Caco-2 (cell line): ENCODE data around the gene CABP2. TPM values are rescaled to one million over a fixed set of nuclear protein-coding genes. Genes with fewer than 3 reads are reported as not detected.

Experiments used
- BruUV-seq: library from RNA; stranded (reverse); fragments of 400-500 nt; replicated peaks from 2 replicates; lab custom pipeline; 2021; lab: Mats Ljungman, UMichigan
- CTCF ChIA-PET: fragments of 300-600 bp; sonication (Branson Sonifier 250); formaldehyde crosslinking; loops from one replicate; lab custom pipeline; 2022; ENCODE audit warnings: antibody characterized with exemption; lab: Charles Lee
- POLR2A ChIA-PET: fragments of 300-600 bp; sonication (Branson Sonifier 250); formaldehyde crosslinking; loops from one replicate; lab custom pipeline; 2022; ENCODE audit warnings: antibody characterized with exemption; lab: Charles Lee
- DNase-seq, 2 experiments: peaks; one replicate each; pipeline versions ENCODE4 v3.0.0 to v3.0.0-alpha.2; 2020 to 2022
- H3K27me3 ChIP-seq: replicated peaks from 2 replicates; pipeline ENCODE4 v1.6.0; 2011; ENCODE audit warnings: low read length; ENCODE audit not compliant: control insufficient read depth, insufficient read depth
- H3K36me3 ChIP-seq: 2 replicates; pipeline ENCODE4 v1.5.1; 2011; ENCODE audit warnings: low read length; ENCODE audit not compliant: control insufficient read depth, insufficient read depth
- H3K4me1 ChIP-seq: fragments of 250-450 bp; sonication (Bioruptor Pico); 2 replicates; pipeline ENCODE4 v1.5.1; 2020; ENCODE audit warnings: mild to moderate bottlenecking
- H3K4me3 ChIP-seq: 2 replicates; pipeline ENCODE4 v1.5.1; 2011; ENCODE audit warnings: low read depth, mild to moderate bottlenecking, control low read depth, low read length
- H3K9me3 ChIP-seq: fragments of 250-450 bp; sonication (Bioruptor Pico); 2 replicates; pipeline ENCODE4 v1.5.1; 2020; ENCODE audit warnings: mild to moderate bottlenecking, moderate library complexity
- H3K27ac Mint-ChIP-seq: one replicate; pipeline ENCODE4 v1.8.0; 2022; ENCODE audit warnings: mixed read lengths; ENCODE audit not compliant: unreplicated experiment
- H3K27me3 Mint-ChIP-seq: one replicate; pipeline ENCODE4 v1.8.0; 2022; ENCODE audit warnings: mixed read lengths; ENCODE audit not compliant: insufficient read depth, unreplicated experiment
- H3K36me3 Mint-ChIP-seq: one replicate; pipeline ENCODE4 v1.8.0; 2022; ENCODE audit warnings: mild to moderate bottlenecking, mixed read lengths; ENCODE audit not compliant: insufficient read depth, unreplicated experiment
- H3K4me1 Mint-ChIP-seq: one replicate; pipeline ENCODE4 v1.8.0; 2022; ENCODE audit warnings: low read depth, mixed read lengths; ENCODE audit not compliant: unreplicated experiment
- H3K4me3 Mint-ChIP-seq: one replicate; pipeline ENCODE4 v1.8.0; 2022; ENCODE audit warnings: mild to moderate bottlenecking, moderate library complexity, mixed read lengths; ENCODE audit not compliant: unreplicated experiment
- H3K9me3 Mint-ChIP-seq: one replicate; pipeline ENCODE4 v1.8.0; 2022; ENCODE audit warnings: mixed read lengths; ENCODE audit not compliant: unreplicated experiment
- intact Hi-C: fragments of 100-400 bp; cut with micrococcal nuclease; formaldehyde crosslinking; loops from one replicate; pipeline ENCODE4 v1.10.0; 2022; ENCODE audit not compliant: unreplicated experiment
- total RNA-seq: library from RNA; stranded (reverse); gene quantifications from 2 replicates; pipeline ENCODE4 v1.2.3, GENCODE V29; 2022
- TF ChIP-seq, protein P1 (sequence below), 2 experiments: fragments of 200-600 bp in 1 of 2; IDR thresholded peaks; 1 replicate in 1 of 2; 2 replicates in 1 of 2; pipeline versions ENCODE4 v1.5.1 to v1.8.0; 2011 to 2022; ENCODE audit warnings: antibody characterized with exemption in 1 of 2, control low read depth in 1 of 2, inconsistent platforms in 1 of 2, low read depth in 1 of 2, low read length in 1 of 2, mild to moderate bottlenecking in 1 of 2, moderate library complexity in 1 of 2; ENCODE audit not compliant: insufficient read depth in 1 of 2, severe bottlenecking in 1 of 2, unreplicated experiment in 1 of 2

CABP2 gene
- total RNA-seq, 1 experiment from 2014 or later = not detected

DNA sequence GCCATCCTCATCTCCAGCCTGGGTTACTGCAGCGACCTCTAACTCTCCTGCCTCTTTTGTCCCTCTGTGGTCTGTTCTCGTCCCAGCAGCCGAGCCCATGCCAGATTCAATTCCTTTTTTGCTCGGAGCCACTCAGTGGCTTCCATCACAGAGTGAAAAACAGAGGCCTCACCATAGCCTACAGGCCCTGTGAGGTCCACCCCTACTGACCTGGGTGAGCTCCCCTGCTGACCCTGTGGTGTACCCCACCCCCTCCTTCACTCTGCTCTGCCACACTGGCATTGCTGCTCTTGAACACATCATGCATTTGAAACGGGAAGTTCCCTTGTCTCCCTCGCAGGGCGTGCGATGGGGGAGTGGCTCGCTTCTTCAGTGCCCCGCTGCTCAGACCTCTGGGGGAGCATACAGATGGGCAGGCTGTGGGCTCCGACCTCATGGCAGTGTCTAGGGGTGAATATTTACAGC lies 38.4 kb downstream of the CABP2 start:
- Mint-ChIP-seq H3K4me3 (peak overlapping the region; percentile 99), H3K9me3 (no peaks in the 10 kb centered on the region), H3K27ac (peak overlapping the region; percentile 5), H3K27me3 (no peaks in the 10 kb centered on the region), H3K36me3 (peaks cover 48% of the 10 kb centered on the region), H3K4me1 (peaks cover 30% of the 10 kb centered on the region)
- DNase-seq = no peak
- BruUV-seq = no TSS peak
- H3K9me3 ChIP-seq = no peaks in the 10 kb centered on the region
- intact Hi-C loops = loop anchor here (5.0 kb wide), 1 partner anchor 83 kb away; the partner anchor contains the start of genes PPP1CA and TBC1D10C
- H3K4me3 ChIP-seq = no peak overlapping the region
- ChIA-PET CTCF (interaction anchor here (0.7 kb wide), 1 partner anchor 80 kb away, joined by 4 read pairs; no protein-coding TSS in a partner anchor), POLR2A (no interaction called here)
- peaks cover 8% of the 10 kb centered on the region for H3K36me3 ChIP-seq
- peaks cover 4% of the 10 kb centered on the region; the same call in 1 of the 2 replicates for H3K4me1 ChIP-seq
- TF ChIP-seq, protein P1, sequence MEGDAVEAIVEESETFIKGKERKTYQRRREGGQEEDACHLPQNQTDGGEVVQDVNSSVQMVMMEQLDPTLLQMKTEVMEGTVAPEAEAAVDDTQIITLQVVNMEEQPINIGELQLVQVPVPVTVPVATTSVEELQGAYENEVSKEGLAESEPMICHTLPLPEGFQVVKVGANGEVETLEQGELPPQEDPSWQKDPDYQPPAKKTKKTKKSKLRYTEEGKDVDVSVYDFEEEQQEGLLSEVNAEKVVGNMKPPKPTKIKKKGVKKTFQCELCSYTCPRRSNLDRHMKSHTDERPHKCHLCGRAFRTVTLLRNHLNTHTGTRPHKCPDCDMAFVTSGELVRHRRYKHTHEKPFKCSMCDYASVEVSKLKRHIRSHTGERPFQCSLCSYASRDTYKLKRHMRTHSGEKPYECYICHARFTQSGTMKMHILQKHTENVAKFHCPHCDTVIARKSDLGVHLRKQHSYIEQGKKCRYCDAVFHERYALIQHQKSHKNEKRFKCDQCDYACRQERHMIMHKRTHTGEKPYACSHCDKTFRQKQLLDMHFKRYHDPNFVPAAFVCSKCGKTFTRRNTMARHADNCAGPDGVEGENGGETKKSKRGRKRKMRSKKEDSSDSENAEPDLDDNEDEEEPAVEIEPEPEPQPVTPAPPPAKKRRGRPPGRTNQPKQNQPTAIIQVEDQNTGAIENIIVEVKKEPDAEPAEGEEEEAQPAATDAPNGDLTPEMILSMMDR (IDR thresholded peaks at IDR 0.05; ENCODE audit: insufficient read depth in 1 of 2, low read depth in 1 of 2, low read length in 1 of 2, severe bottlenecking in 1 of 2, unreplicated experiment in 1 of 2) = no peak
- H3K27me3 ChIP-seq = no peaks in the 10 kb centered on the region

- intact Hi-C loops = loop anchor here (1.0 to 5.0 kb wide), 7 partner anchors 15 to 82 kb away; partner anchors contain the start of genes CDK2AP2, CORO1B, PPP1CA and RPS6KB2
- ChIA-PET POLR2A (interaction anchor here (0.6 to 1.8 kb wide), 2 partner anchors 15 to 82 kb away, joined by 3 to 12 read pairs; partner anchors contain the start of genes PPP1CA and TMEM134), CTCF (interaction anchor here (1.5 to 2.1 kb wide), 2 partner anchors 83 to 110 kb away, joined by 3 to 14 read pairs; partner anchors contain the start of genes CLCF1 and PPP1CA)
- BruUV-seq = no TSS peak
- H3K27ac Mint-ChIP-seq = peak overlapping the region; percentile 99
- H3K27me3 Mint-ChIP-seq = no peaks in the 10 kb centered on the region
- no peaks in the 10 kb centered on the region for H3K27me3 ChIP-seq
- H3K9me3 Mint-ChIP-seq = no peaks in the 10 kb centered on the region
- H3K36me3 ChIP-seq = peaks cover 5% of the 10 kb centered on the region
- H3K4me1 Mint-ChIP-seq = peaks cover 24% of the 10 kb centered on the region
- no peaks in the 10 kb centered on the region for H3K9me3 ChIP-seq
- peaks cover 4% of the 10 kb centered on the region; the same call in 1 of the 2 replicates for H3K4me1 ChIP-seq
- H3K4me3 ChIP-seq = peak overlapping the region; percentile 48
- peaks cover 42% of the 10 kb centered on the region for H3K36me3 Mint-ChIP-seq
- DNase-seq = peak in 1 of 2 experiments; percentile 47
- peak overlapping the region; percentile 99 for H3K4me3 Mint-ChIP-seq
- TF ChIP-seq, protein P1 (IDR thresholded peaks at IDR 0.05; ENCODE audit: insufficient read depth in 1 of 2, low read depth in 1 of 2, low read length in 1 of 2, severe bottlenecking in 1 of 2, unreplicated experiment in 1 of 2) = no peak
Observed at GRCh38 chr11:67483831-67484665, 39.2 kb downstream of the CABP2 start.
